OCI-LY3 (cell line): ENCODE results near the gene CTXN3.

ENCODE experiments used
- EZH2phosphoT487 ChIP-seq: fragments of 200-600 bp; shearing (Covaris generic); IDR thresholded peaks from 2 replicates; pipeline ENCODE4 v1.6.1; 2018; ENCODE audit warnings: antibody characterized with exemption, mixed run types, low read depth
- TF ChIP-seq, protein P1 (sequence below): fragments of 200-600, 300-600 bp; sonication (generic); IDR thresholded peaks from 2 replicates; pipeline ENCODE4 v1.5.1; 2014; ENCODE audit warnings: antibody characterized with exemption, low read length, low read depth

DNA sequence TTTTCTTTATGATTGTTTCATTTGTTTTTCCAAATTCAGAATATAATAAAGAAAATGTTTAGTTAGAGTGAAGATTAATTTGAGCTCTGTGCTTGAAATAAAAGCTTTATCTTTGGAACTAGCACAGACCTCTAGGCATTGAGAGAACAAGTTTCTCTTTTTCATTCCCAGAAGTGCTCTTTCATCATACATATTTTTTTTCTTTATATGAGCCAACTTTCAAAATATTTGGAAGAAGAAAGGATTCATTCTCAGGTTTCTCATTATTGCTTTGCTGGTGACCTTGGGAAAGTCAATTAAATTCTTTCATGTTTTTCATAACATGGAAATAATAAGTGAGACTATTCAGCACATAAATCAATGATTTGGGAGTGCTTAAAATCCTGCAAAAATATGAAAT is 16.8 kb downstream of the CTXN3 start:
- TF ChIP-seq, protein P1, sequence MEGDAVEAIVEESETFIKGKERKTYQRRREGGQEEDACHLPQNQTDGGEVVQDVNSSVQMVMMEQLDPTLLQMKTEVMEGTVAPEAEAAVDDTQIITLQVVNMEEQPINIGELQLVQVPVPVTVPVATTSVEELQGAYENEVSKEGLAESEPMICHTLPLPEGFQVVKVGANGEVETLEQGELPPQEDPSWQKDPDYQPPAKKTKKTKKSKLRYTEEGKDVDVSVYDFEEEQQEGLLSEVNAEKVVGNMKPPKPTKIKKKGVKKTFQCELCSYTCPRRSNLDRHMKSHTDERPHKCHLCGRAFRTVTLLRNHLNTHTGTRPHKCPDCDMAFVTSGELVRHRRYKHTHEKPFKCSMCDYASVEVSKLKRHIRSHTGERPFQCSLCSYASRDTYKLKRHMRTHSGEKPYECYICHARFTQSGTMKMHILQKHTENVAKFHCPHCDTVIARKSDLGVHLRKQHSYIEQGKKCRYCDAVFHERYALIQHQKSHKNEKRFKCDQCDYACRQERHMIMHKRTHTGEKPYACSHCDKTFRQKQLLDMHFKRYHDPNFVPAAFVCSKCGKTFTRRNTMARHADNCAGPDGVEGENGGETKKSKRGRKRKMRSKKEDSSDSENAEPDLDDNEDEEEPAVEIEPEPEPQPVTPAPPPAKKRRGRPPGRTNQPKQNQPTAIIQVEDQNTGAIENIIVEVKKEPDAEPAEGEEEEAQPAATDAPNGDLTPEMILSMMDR: no peak
- TF ChIP-seq EZH2phosphoT487: no peak
